IPS-18c (cell line): ENCODE data around the gene STRIT1.

Source experiments
- H3K4me3 ChIP-seq: 2 replicates; pipeline ENCODE4 v1.7.0; 2013; ENCODE audit warnings: low read depth, mild to moderate bottlenecking, low read length, moderate library complexity; ENCODE audit not compliant: insufficient read depth
- H3K9me3 ChIP-seq: one replicate; pipeline ENCODE4 v1.6.1; 2013; ENCODE audit warnings: mild to moderate bottlenecking, low read length, moderate library complexity; ENCODE audit not compliant: control insufficient read depth, insufficient read depth

The STRIT1 gene

GRCh38 chr3:155293516-155293915 lies at the start of gene STRIT1:
Gene STRIT1 (minus strand): TSS chr3:155293683.
- Histone ChIP-seq H3K9me3 (no peaks in the 10 kb centered on the region), H3K4me3 (no peak within 1 kb of the TSS)

DNA sequence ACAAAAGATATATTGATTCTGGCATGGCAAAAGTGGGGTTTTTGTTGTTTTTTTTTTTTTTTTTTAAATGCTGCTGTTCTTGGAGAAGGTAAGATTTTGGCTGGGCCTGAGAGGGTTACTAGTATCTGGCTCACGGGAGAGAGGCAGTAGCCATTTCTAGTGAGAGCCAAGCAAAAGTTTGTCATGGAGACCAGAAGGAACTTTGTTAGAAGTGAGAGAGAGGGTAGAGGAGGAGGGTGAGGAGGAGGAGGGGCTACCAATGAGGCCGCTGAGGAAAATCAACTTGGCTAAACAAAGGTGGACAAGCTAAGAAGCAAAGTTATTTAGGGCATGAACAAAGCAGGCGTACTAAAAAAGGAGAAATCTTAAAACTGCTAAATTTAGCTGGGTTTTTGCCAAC lies 48.9 kb upstream of the STRIT1 start:
- H3K9me3 ChIP-seq, result no peaks in the 10 kb centered on the region
- H3K4me3 ChIP-seq, result no peak overlapping the region

DNA sequence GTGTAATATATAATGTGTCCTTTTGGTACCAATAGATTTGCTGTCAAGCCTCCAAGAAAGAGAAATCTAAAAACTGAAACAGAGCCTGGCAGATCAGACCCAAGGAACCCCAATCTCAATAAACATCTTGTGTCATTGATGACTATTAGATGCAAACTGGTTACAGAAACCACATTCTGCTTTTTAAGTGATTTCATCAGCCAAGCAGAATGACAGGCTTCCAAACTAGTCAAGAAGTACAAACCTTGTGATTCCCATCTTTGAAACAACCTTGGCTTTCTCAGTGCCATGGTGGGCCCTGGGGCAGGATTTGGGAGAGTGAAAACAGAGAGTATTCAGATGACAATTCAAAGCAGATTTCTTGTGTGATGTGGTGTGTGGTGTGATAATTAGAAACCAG lies 45.6 kb upstream of the STRIT1 start:
- no peaks in the 10 kb centered on the region for H3K9me3 ChIP-seq
- H3K4me3 ChIP-seq, result no peak overlapping the region

DNA sequence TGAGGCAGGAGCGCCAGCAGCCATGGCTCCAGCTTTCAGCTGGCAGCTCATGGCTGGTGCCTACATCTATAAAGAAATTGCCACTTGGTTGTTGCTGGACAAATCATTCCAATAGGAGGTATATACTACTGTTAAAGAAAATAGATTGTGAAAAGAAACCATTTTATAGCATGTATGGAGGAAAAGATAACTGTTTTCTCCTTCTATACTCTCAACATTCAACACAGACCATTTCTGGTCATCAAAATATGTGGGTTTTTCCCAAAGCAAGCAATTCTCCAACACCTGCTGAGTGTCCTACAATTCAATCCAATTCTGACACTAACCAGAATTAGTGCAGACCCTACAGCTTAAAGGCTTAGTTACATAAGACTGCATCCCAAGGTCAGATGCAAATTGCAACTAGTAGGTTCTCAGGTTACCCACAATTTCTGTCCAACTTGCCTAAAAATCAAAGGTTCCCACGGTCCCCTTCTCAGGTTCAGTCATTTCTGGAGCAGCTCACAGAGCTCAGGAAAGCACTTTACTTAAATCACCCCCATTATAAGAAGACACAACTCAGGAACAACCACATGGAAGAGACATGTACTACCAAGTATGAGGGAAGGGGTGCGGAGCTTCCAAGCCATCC lies 42.4 kb upstream of the STRIT1 start:
- no peak overlapping the region for H3K4me3 ChIP-seq
- no peaks in the 10 kb centered on the region for H3K9me3 ChIP-seq

GRCh38 chr3:155334914-155335723 lies 41.6 kb upstream of the STRIT1 start:
- Histone ChIP-seq H3K9me3 (no peaks in the 10 kb centered on the region), H3K4me3 (no peak overlapping the region)

- Histone ChIP-seq H3K4me3 (no peak overlapping the region), H3K9me3 (no peaks in the 10 kb centered on the region)
Observed at GRCh38 chr3:155334215-155334913, 40.9 kb upstream of the STRIT1 start.

DNA sequence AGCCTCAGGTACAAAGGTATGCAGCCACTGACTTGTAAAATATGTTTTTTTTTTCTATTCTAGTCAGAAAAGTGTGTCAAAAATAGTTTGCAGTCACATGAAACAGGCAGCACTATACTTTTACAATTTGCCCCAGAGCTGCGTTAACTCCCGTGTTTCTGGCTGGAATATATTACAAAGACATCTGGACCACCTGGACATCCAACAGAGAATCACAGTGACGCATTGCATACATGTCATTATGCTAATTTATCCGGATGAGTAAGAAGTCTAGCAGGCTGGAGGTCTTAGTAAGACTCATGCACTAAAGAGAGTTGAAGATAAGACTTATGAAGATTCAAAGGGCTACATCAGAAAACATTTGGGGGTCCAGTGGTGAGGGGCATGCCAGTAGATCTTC lies 39.2 kb upstream of the STRIT1 start:
- Histone ChIP-seq H3K4me3 (no peak overlapping the region), H3K9me3 (no peaks in the 10 kb centered on the region)

- Histone ChIP-seq H3K4me3 (no peak overlapping the region), H3K9me3 (no peaks in the 10 kb centered on the region)
Observed at GRCh38 chr3:155331078-155331477, 37.6 kb upstream of the STRIT1 start.

DNA sequence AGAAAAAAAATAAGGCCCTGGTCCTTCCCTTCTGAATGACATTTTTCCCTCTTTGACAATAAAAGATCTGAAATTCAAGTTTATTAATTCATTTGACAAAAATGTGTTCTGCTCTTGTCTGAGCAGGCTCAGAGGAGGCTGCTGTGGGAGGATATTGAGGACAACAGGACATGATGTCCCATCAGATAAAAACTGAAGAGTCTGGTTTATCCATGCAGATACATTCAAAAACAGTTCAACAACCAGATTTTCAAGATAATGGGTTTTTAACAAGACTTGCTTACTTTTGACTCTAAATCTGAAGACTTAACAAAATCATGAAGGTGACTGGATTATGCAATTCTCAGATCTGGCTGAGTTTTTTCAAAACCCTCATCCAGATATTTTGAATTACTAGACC lies 36.9 kb upstream of the STRIT1 start:
- Histone ChIP-seq H3K4me3 (no peak overlapping the region), H3K9me3 (no peaks in the 10 kb centered on the region)

GRCh38 chr3:155329513-155330048 lies 36.1 kb upstream of the STRIT1 start:
- Histone ChIP-seq H3K9me3 (no peaks in the 10 kb centered on the region), H3K4me3 (no peak overlapping the region)

GRCh38 chr3:155327871-155328270 lies 34.4 kb upstream of the STRIT1 start:
- H3K4me3 ChIP-seq, result no peak overlapping the region
- no peaks in the 10 kb centered on the region for H3K9me3 ChIP-seq

DNA sequence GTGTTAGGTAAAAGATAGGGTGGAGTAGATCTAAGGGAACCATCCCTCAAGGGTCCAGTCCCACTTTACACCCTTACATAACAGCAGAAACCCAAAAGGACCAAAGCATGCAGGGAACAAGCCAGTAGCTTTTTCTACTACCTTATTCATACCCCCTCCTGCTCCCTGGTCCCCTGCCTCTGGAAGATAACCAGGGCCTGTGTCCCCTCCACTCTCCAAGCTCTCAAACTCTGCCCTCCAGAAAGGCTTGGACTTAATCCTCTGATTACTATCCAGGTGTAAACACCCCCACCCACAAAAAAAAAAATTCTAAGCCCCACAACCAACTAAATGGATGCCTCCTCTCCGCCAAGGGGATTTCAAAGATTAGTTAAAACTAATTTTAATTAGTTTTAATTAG lies 33.9 kb upstream of the STRIT1 start:
- Histone ChIP-seq H3K9me3 (no peaks in the 10 kb centered on the region), H3K4me3 (no peak overlapping the region)

- no peak overlapping the region for H3K4me3 ChIP-seq
- no peaks in the 10 kb centered on the region for H3K9me3 ChIP-seq
Observed at GRCh38 chr3:155326901-155327300, 33.4 kb upstream of the STRIT1 start.

DNA sequence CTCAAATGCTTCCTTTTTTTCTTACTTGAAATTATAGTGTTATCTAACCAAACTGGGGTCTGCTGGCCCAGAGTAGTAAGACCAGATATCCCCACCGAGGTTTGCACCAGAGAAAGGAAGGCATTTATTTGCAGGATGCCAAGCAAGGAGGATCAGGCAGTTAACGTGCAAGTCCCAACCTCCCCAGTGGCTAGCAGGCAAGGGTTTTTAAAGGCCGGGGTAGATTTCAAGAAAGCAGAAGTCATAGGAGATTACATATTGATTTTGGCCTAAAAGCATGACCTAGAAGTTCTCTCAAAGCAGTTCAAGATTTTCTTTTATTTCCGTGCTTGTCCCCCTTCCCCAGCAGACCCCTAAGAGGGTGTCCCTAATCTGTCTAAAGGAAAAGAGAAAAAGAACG lies 32.8 kb upstream of the STRIT1 start:
- no peak overlapping the region for H3K4me3 ChIP-seq
- H3K9me3 ChIP-seq, result no peaks in the 10 kb centered on the region

DNA sequence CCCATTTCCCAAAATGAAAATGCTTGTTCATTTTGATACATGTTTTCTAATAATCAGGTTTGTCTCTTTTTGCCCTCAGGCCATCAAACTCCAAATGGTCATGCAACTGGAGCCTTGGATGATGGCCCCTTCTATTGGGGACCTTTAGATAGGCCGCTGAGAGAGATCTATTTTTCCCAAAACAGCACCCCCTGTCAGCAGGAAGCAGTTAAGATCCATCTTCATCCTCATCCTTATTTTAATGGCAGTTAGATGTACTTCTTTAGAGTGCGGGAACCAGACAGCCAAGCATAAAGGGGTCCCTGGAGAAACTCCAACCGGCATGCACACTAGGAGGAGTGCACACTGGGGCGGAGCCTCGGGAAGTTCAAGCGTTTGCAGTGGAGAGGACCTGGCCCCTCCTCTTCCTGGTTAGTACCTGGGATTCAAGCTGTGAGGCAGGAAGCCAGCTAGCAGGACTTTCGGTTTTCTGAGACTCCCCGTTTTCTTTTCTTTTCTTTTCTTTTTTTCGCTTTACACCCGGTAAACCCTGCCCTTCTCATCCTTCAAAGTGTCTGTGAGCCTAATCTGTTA lies 31.9 kb upstream of the STRIT1 start:
- Histone ChIP-seq H3K9me3 (no peaks in the 10 kb centered on the region), H3K4me3 (no peak overlapping the region)

GRCh38 chr3:155323063-155323666 lies 29.7 kb upstream of the STRIT1 start:
- H3K4me3 ChIP-seq, result no peak overlapping the region
- H3K9me3 ChIP-seq, result no peaks in the 10 kb centered on the region

- Histone ChIP-seq H3K4me3 (no peak overlapping the region), H3K9me3 (no peaks in the 10 kb centered on the region)
Observed at GRCh38 chr3:155321418-155321817, 27.9 kb upstream of the STRIT1 start.
